Sigmoid colon (tissue), 7 donors: ENCODE results near the gene EPB42. TPM values are rescaled to one million over a fixed set of nuclear protein-coding genes. Genes with fewer than 3 reads are reported as not detected.

Experiments
- DNase-seq: peaks from one replicate; pipeline ENCODE4 v3.0.0-alpha.2; 2019
- H3K27ac ChIP-seq, 4 donors: fragments of 200-600 bp; sonication (generic); one replicate each; pipeline ENCODE4 v1.5.1; 2016 to 2019; ENCODE audit warnings: mild to moderate bottlenecking in 1 of 4
- H3K27me3 ChIP-seq, 3 donors: fragments of 200-600 bp; sonication (generic); one replicate each; pipeline ENCODE4 v1.5.1; 2019; ENCODE audit warnings: mild to moderate bottlenecking in 1 of 3
- H3K36me3 ChIP-seq, 4 donors: fragments of 200-600 bp; sonication (generic); one replicate each; pipeline ENCODE4 v1.5.1; 2016 to 2019
- H3K4me1 ChIP-seq, 4 donors: fragments of 200-600 bp; sonication (generic); one replicate each; pipeline ENCODE4 v1.5.1; 2017 to 2019
- H3K4me3 ChIP-seq, 4 donors: fragments of 200-600 bp; sonication (generic); one replicate each; pipeline ENCODE4 v1.5.1; 2017 to 2019; ENCODE audit warnings: mild to moderate bottlenecking in 2 of 4, moderate library complexity in 1 of 4
- H3K9me3 ChIP-seq, 4 donors: fragments of 200-600 bp in 3 of 4; sonication (generic) in 3 of 4; one replicate each; pipeline versions ENCODE4 v1.5.1 to v1.6.1; 2013 to 2019
- EP300 ChIP-seq, 4 donors: sonication (generic); formaldehyde crosslinking; IDR thresholded peaks; one replicate each; pipeline ENCODE4 v1.6.1; 2017; ENCODE audit warnings: antibody characterized with exemption in 4 of 4
- POLR2A ChIP-seq, 2 donors: fragments of 450-650 bp; IDR thresholded peaks; one replicate each; pipeline ENCODE4 v1.6.1; 2016; ENCODE audit warnings: antibody characterized with exemption in 2 of 2, mild to moderate bottlenecking in 2 of 2, moderate library complexity in 2 of 2
- POLR2AphosphoS5 ChIP-seq, 4 donors: sonication (generic); formaldehyde crosslinking; IDR thresholded peaks; one replicate each; pipeline ENCODE4 v1.6.1; 2017; ENCODE audit warnings: antibody characterized with exemption in 4 of 4
- WGBS, 2 donors: extraction: QIAGEN DNeasy Blood & Tissue Kit; methylation state at CpG; one replicate each; pipeline ENCODE4 v1.1.7; 2013; 5-methylcytosine and 5-hydroxymethylcytosine counted together
- intact Hi-C: fragments of 100-400 bp; cut with DNase I; formaldehyde crosslinking; loops from one replicate; pipeline ENCODE4 v1.15.1; 2023
- polyA plus RNA-seq, 3 donors: library from polyadenylated mRNA; stranded (reverse); fragments of 200-250 nt; gene quantifications; one replicate each; pipeline ENCODE4 v1.2.3, GENCODE V29; 2013
- total RNA-seq, 4 donors: library from RNA; depleted of rRNA; stranded (reverse); fragments of >200 nt; gene quantifications; one replicate each; pipeline ENCODE4 v1.1.0, GENCODE V29; 2016
- TF ChIP-seq, protein P1 (sequence below), 4 experiments: fragments of 450-650 bp in 3 of 4; fragments of 200-600 bp in 1 of 4; IDR thresholded peaks; one replicate each; pipeline ENCODE4 v1.5.1; 2016 to 2019; ENCODE audit warnings: antibody characterized with exemption in 4 of 4, mild to moderate bottlenecking in 3 of 4, moderate library complexity in 2 of 4
- donor health status: healthy with polysubstance abuse.
- donor health status: Bipolar disorder and iron deficiency.
- donor health status: healthy.

Gene EPB42
- total RNA-seq = not detected
- polyA plus RNA-seq = under 1 TPM in 1 of 3 donors, not detected in 2; 0.06 TPM

DNA sequence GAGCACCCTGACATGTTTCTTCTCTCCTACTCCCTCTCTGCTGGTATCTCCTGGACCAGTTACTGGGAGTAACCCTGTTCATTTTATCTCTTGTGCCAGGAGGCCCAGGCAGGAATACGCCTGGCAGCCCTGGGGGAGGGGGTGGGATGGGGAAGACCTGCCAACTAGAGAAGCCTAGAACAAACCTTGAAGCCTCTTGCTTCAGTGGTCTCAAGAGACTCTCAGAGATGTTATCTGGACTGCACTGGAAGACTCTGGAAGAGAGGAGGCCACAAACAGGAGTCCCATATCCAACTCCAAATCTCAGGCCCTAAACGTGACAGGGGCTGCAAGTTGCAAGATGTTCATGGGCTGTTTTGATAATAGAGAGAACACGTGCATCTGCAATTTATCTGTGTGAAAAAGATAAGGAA is at the start of gene EPB42:
EPB42 (minus strand) TSS at position 28 of the 413 bp plus-strand sequence. CDS start 193 bp downstream, outside the sequence.
- DNase-seq = no peak
- 52 to 70% methylated on average over 3 of the region's 3 CpGs for WGBS, 2 donors

DNA sequence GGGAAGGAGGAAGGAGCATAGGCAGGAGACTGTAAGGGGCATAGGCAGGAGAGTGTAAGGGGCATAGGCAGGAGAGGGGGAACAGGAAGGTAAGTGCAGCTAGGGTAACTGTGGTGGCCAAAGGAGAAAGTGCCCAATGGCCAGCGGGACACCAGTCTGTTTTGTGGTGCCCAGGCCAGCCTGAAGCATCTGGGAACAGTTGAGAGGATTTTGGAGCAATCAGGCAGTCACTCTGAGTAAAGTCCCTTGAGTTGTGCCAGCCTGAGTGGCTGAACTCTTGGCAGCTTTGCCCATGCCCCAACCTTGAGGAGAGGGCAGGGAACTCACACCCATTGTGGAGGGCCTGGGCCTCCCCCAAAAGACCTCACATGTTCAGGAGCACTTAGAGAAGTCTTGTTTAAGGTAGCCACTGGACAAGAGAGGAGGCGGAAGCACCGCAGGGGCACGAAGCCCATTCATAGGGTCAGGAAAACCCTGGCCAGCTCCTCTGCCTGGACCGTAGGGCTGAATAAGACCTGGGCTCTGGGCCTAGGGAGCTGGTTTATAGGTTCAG is 49.4 kb upstream of the EPB42 start:
- DNase-seq = no peak
- H3K27ac ChIP-seq = no peak overlapping the region
- intact Hi-C loops = no loop called here
- no peaks in the 10 kb centered on the region for H3K36me3 ChIP-seq
- no peaks in the 10 kb centered on the region for H3K4me1 ChIP-seq
- H3K9me3 ChIP-seq = peaks cover 0 to 3% (median 0%) of the 10 kb centered on the region in 4 donors
- no peak for TF ChIP-seq POLR2AphosphoS5 (IDR thresholded peaks at IDR 0.05)
- TF ChIP-seq EP300 (IDR thresholded peaks at IDR 0.05) = no peak
- no peak for TF ChIP-seq POLR2A (IDR thresholded peaks at IDR 0.05)
- TF ChIP-seq, protein P1, sequence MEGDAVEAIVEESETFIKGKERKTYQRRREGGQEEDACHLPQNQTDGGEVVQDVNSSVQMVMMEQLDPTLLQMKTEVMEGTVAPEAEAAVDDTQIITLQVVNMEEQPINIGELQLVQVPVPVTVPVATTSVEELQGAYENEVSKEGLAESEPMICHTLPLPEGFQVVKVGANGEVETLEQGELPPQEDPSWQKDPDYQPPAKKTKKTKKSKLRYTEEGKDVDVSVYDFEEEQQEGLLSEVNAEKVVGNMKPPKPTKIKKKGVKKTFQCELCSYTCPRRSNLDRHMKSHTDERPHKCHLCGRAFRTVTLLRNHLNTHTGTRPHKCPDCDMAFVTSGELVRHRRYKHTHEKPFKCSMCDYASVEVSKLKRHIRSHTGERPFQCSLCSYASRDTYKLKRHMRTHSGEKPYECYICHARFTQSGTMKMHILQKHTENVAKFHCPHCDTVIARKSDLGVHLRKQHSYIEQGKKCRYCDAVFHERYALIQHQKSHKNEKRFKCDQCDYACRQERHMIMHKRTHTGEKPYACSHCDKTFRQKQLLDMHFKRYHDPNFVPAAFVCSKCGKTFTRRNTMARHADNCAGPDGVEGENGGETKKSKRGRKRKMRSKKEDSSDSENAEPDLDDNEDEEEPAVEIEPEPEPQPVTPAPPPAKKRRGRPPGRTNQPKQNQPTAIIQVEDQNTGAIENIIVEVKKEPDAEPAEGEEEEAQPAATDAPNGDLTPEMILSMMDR (IDR thresholded peaks at IDR 0.05) = no peak
- H3K27me3 ChIP-seq = peaks cover 0 to 13% (median 5%) of the 10 kb centered on the region in 3 donors
- H3K4me3 ChIP-seq = no peak overlapping the region
- WGBS, 2 donors = 86 to 90% methylated on average over 5 of the region's 5 CpGs

More for the DNA sequence above, at the start of gene EPB42:
- TF ChIP-seq EP300 (IDR thresholded peaks at IDR 0.05) = no peak
- TF ChIP-seq POLR2A (IDR thresholded peaks at IDR 0.05) = no peak
- TF ChIP-seq, protein P1 (IDR thresholded peaks at IDR 0.05) = no peak
- TF ChIP-seq POLR2AphosphoS5 (IDR thresholded peaks at IDR 0.05) = no peak
- Histone ChIP-seq H3K4me3 (no peak within 1 kb of the TSS), H3K27ac (no peak within 1 kb of the TSS), H3K4me1 (no peaks in the 10 kb centered on the region), H3K27me3 (peaks cover 0 to 18% (median 0%) of the 10 kb centered on the region in 3 donors), H3K9me3 (no peaks in the 10 kb centered on the region), H3K36me3 (no peaks in the 10 kb centered on the region)
- intact Hi-C loops = loop anchor here (10.0 kb wide), 1 partner anchor 64 kb away; no protein-coding TSS in a partner anchor

DNA sequence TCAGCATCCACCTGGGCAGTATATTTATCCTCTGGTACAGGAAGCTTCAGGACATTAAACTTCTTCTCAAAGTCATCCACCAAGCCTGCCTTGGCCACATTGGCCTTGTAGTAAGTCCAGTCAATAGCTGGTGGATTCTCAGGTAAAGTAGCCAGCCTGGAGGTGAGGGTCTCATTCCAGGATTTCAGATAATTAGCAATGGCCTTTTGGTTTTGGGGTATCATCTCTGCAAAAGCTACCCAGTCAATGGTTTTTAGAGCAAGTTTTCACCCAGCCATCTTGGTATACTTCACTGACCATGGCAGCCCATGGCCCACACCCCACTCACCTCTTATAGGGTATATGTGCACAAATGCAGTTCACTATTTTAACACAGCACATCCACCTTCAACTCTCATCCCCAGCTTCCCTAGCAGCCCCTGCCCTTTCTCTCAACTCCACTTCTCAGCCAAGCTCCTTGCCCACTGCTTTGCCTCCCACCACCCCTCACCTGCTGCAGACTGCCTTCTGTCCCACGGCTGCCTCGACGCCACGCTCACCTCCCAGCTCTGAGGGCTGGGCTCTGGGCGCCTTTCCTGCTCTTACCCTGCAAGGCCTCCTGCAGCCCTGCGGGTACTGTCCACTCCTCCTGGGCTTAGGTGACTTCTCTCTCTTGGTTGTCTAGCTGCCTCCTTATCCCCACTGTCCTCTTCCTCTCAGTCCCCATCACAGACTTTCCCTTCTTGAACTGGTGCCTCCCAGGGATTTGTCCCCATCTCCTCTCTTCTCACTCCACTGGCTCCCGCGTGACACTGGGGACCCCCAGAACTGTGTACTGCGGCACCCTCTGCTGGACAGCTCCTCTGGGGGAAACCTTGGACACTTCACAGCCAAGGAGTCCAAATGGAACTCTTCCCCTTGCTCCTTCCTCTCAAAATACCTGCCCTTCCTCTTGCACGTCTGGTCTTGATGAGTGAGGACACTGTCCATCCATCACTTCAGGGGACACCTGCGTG is 47.6 kb upstream of the EPB42 start:
- Histone ChIP-seq H3K36me3 (no peaks in the 10 kb centered on the region), H3K9me3 (peaks cover 0 to 3% (median 0%) of the 10 kb centered on the region in 4 donors), H3K27me3 (peaks cover 0 to 13% (median 5%) of the 10 kb centered on the region in 3 donors), H3K27ac (no peak overlapping the region), H3K4me1 (no peaks in the 10 kb centered on the region), H3K4me3 (no peak overlapping the region)
- DNase-seq = no peak
- intact Hi-C loops = no loop called here
- TF ChIP-seq, protein P1 (IDR thresholded peaks at IDR 0.05) = no peak
- TF ChIP-seq EP300 (IDR thresholded peaks at IDR 0.05) (no peak), POLR2AphosphoS5 (IDR thresholded peaks at IDR 0.05) (no peak), POLR2A (IDR thresholded peaks at IDR 0.05) (no peak)
- 58 to 81% methylated on average over 11 of the region's 11 CpGs for WGBS, 2 donors

DNA sequence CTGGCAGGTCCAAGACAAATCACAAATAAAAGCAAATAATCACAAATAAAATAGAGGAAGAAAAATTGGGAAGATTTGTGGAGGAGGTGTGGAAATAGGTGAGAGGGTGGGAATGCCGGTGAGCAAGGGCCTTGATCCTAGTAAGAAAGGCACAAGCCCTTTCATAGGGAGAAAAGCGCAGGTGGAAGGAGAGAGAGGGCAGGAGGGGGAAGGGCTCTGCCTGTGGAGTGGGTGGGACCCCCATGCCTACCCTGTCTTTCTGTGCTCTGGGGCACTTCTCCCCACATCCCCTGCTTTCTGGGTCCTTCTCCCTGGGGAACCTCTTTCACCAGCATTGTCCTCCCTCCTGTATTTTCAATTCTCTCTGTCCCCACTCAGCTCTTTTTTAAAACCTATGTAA is 46.6 kb upstream of the EPB42 start:
- H3K4me3 ChIP-seq = no peak overlapping the region
- H3K27ac ChIP-seq = no peak overlapping the region
- DNase-seq = no peak
- TF ChIP-seq EP300 (IDR thresholded peaks at IDR 0.05) (no peak), POLR2AphosphoS5 (IDR thresholded peaks at IDR 0.05) (no peak), POLR2A (IDR thresholded peaks at IDR 0.05) (no peak)
- TF ChIP-seq, protein P1 (IDR thresholded peaks at IDR 0.05) = no peak
- H3K27me3 ChIP-seq = peaks cover 0 to 13% (median 5%) of the 10 kb centered on the region in 3 donors
- peaks cover 0 to 3% (median 0%) of the 10 kb centered on the region in 4 donors for H3K9me3 ChIP-seq
- H3K36me3 ChIP-seq = no peaks in the 10 kb centered on the region
- no peaks in the 10 kb centered on the region for H3K4me1 ChIP-seq
- 97 to 98% methylated on average over 2 of the region's 2 CpGs for WGBS, 2 donors
- intact Hi-C loops = no loop called here
